Heart right ventricle (tissue), 16 donors: Measurements from ENCODE around the gene POLA1. TPM values are rescaled to one million over a fixed set of nuclear protein-coding genes. Genes with fewer than 3 reads are reported as not detected.

Experiments used
- ATAC-seq, 8 donors: fragments of 200-7000 bp; cut with Tn5 transposase; one replicate each; pipeline ENCODE4 v1.9.1; 2020; ENCODE audit warnings: mild to moderate bottlenecking in 8 of 8, moderate library complexity in 8 of 8, moderate number of reproducible peaks in 1 of 8
- DNase-seq, 2 donors: peaks; one replicate each; pipeline ENCODE4 v3.0.0-alpha.2; 2020
- H3K27ac ChIP-seq, 10 donors: fragments of 200-600 bp; sonication (generic) in 2 of 10; one replicate each; pipeline versions ENCODE4 v1.5.0 to v1.8.0; 2020 to 2022; ENCODE audit warnings: mild to moderate bottlenecking in 3 of 10
- H3K27me3 ChIP-seq, 7 donors: fragments of 200-600 bp; one replicate each; pipeline ENCODE4 v1.8.0; 2021 to 2022; ENCODE audit warnings: mild to moderate bottlenecking in 2 of 7
- H3K36me3 ChIP-seq, 9 donors: fragments of 200-600 bp; sonication (generic) in 1 of 9; one replicate each; pipeline versions ENCODE4 v1.5.0 to v1.8.0; 2020 to 2022; ENCODE audit warnings: mild to moderate bottlenecking in 2 of 9
- H3K4me1 ChIP-seq, 9 donors: fragments of 200-600 bp; sonication (generic) in 1 of 9; one replicate each; pipeline versions ENCODE4 v1.5.0 to v1.8.0; 2020 to 2022; ENCODE audit warnings: mild to moderate bottlenecking in 4 of 9
- H3K4me3 ChIP-seq, 10 donors: fragments of 200-600 bp; sonication (generic) in 2 of 10; one replicate each; pipeline versions ENCODE4 v1.5.0 to v1.8.0; 2020 to 2022; ENCODE audit warnings: mild to moderate bottlenecking in 7 of 10, moderate library complexity in 2 of 10
- H3K9me3 ChIP-seq, 11 donors: fragments of 200-600 bp in 10 of 11; sonication (generic) in 2 of 11; one replicate each; pipeline versions ENCODE4 v1.5.0 to v1.8.0; 2013 to 2022; ENCODE audit warnings: mild to moderate bottlenecking in 2 of 11, control low read depth in 1 of 11, moderate library complexity in 1 of 11
- CTCF ChIP-seq, 9 donors: fragments of 200-600 bp; sonication (generic) in 2 of 9; IDR thresholded peaks; one replicate each; pipeline versions ENCODE4 v1.5.0 to v1.8.0; 2021 to 2022; ENCODE audit warnings: antibody characterized with exemption in 9 of 9, mild to moderate bottlenecking in 5 of 9, moderate library complexity in 1 of 9
- WGBS, 2 donors: extraction: QIAGEN DNeasy Blood & Tissue Kit; methylation state at CpG; one replicate each; pipeline ENCODE4 v1.1.7; 2013; ENCODE audit warnings: inconsistent platforms in 1 of 2; 5-methylcytosine and 5-hydroxymethylcytosine counted together
- intact Hi-C, 10 donors: fragments of 100-400 bp; cut with DNase I; formaldehyde crosslinking; loops; one replicate each; pipeline versions ENCODE4 v1.11.1 to v1.14.2; 2022
- polyA plus RNA-seq, 2 donors: library from polyadenylated mRNA; stranded (reverse); fragments of 200-250 nt; gene quantifications; one replicate each; pipeline ENCODE4 v1.2.3, GENCODE V29; 2013
- total RNA-seq, 10 donors: library from RNA; stranded (reverse); fragmentation: NEBNext Ultra II Directional in 3 of 10; extraction: Animal tissue kit (Norgen Biotek cat#: 25700) in 3 of 10; gene quantifications; one replicate each; pipeline versions ENCODE4 v1.2.1 to v1.2.4, GENCODE V29; 2021 to 2023
- donor health status: Arrhythmogenic right ventricular cardiomyopathy.
- donor health status: ischemic (EF 13 %, LVEDD 7.1; RV severe dilation, severe dysfunction).
- donor health status: healthy with polysubstance abuse.
- donor health status: DM: no; HTN: yes; CAD: no.
- donor health status: DM: no; HTN: no; CAD: no.
- donor health status: ischemic (EF 25% LVEDD 6.9; RV normal size, moderate dysfunction).
- donor health status: ischemic (EF 25% LVEDD 5.7; RV mildly dilated, moderate dysfunction).
- donor health status: healthy.
- donor health status: DM: yes; HTN: yes; CAD: no.
- donor health status: Ischemic cardiomyopathy.
- donor health status: ischemic (EF 35%, LVEDD 5.7; RV mildly dilated, moderate dysfunction).
- donor health status: nonischemic (EF 11% LVEDD 7.7; RV severe dilation, severe dysfunction).
- donor health status: DM: yes; HTN: yes; CAD: no.
- donor health status: PGD.
- donor health status: ischemic (EF 29% LVEDD 5.4; RV normal size, mild dysfunction).
- donor health status: nonischemic (EF 23%, LVEDD 6.1; RV moderate dilation, normal function).

Gene POLA1
- total and polyA plus RNA-seq, 12 donors: 2.6 to 8.5 (median 6.1) TPM

- WGBS, 2 donors: 98% methylated on average over 3 of the region's 3 CpGs
- H3K9me3 ChIP-seq: no peaks in the 10 kb centered on the region
- DNase-seq (no peak), ATAC-seq (no peak)
- H3K4me3 ChIP-seq: no peak overlapping the region
- H3K27ac ChIP-seq: no peak overlapping the region
- intact Hi-C loops: no loop called here
- no peaks in the 10 kb centered on the region for H3K4me1 ChIP-seq
- no peak for TF ChIP-seq CTCF (IDR thresholded peaks at IDR 0.05)
- peaks cover 0 to 8% (median 0%) of the 10 kb centered on the region in 7 donors for H3K27me3 ChIP-seq
- no peaks in the 10 kb centered on the region for H3K36me3 ChIP-seq
These were observed 183.6 kb downstream of the POLA1 start for GRCh38 chrX:24877288-24877664.

- Histone ChIP-seq H3K9me3 (no peaks in the 10 kb centered on the region), H3K4me1 (no peaks in the 10 kb centered on the region), H3K36me3 (no peaks in the 10 kb centered on the region), H3K27ac (no peak overlapping the region), H3K4me3 (no peak overlapping the region), H3K27me3 (peaks cover 0 to 8% (median 0%) of the 10 kb centered on the region in 7 donors)
- WGBS, 2 donors: 68 to 75% methylated on average over 4 of the region's 4 CpGs
- ATAC-seq (no peak), DNase-seq (no peak)
- intact Hi-C loops: no loop called here
- no peak for TF ChIP-seq CTCF (IDR thresholded peaks at IDR 0.05)
These were observed 184.3 kb downstream of the POLA1 start for GRCh38 chrX:24877854-24878650.

- Histone ChIP-seq H3K9me3 (no peaks in the 10 kb centered on the region), H3K36me3 (no peaks in the 10 kb centered on the region), H3K4me3 (no peak overlapping the region), H3K27me3 (peaks cover 0 to 5% (median 0%) of the 10 kb centered on the region in 7 donors), H3K27ac (no peak overlapping the region), H3K4me1 (no peaks in the 10 kb centered on the region)
- DNase-seq (no peak), ATAC-seq (no peak)
- TF ChIP-seq CTCF (IDR thresholded peaks at IDR 0.05): no peak
- 90 to 100% methylated on average over 2 of the region's 2 CpGs for WGBS, 2 donors
- intact Hi-C loops: no loop called here
These were observed 186.0 kb downstream of the POLA1 start for GRCh38 chrX:24879679-24880078.

GRCh38 chrX:24886916-24887315 lies 193.2 kb downstream of the POLA1 start:
- H3K27ac ChIP-seq: no peak overlapping the region
- H3K27me3 ChIP-seq: no peaks in the 10 kb centered on the region
- WGBS, 2 donors: 95 to 96% methylated on average over 4 of the region's 4 CpGs
- no peak overlapping the region for H3K4me3 ChIP-seq
- no peaks in the 10 kb centered on the region for H3K4me1 ChIP-seq
- no peaks in the 10 kb centered on the region for H3K9me3 ChIP-seq
- TF ChIP-seq CTCF (IDR thresholded peaks at IDR 0.05): no peak
- intact Hi-C loops: no loop called here
- no peak for DNase-seq
- ATAC-seq: no peak
- peaks cover 0 to 17% (median 0%) of the 10 kb centered on the region in 9 donors for H3K36me3 ChIP-seq
